GM21737 (cell line): Measurements from ENCODE around the gene EIF4ENIF1.
"Not testable (repeated sequence)": the region's sequence is repeated elsewhere in the genome, so short reads cannot be mapped to it uniquely, and the experiment has no call there.

Experiments
- ATAC-seq: cut with Tn5 transposase; IDR thresholded peaks from one replicate; pipeline ENCODE4 v1.9.1; 2021; ENCODE audit warnings: mild to moderate bottlenecking, moderate library complexity; ENCODE audit not compliant: unreplicated experiment

Gene EIF4ENIF1, protein sequence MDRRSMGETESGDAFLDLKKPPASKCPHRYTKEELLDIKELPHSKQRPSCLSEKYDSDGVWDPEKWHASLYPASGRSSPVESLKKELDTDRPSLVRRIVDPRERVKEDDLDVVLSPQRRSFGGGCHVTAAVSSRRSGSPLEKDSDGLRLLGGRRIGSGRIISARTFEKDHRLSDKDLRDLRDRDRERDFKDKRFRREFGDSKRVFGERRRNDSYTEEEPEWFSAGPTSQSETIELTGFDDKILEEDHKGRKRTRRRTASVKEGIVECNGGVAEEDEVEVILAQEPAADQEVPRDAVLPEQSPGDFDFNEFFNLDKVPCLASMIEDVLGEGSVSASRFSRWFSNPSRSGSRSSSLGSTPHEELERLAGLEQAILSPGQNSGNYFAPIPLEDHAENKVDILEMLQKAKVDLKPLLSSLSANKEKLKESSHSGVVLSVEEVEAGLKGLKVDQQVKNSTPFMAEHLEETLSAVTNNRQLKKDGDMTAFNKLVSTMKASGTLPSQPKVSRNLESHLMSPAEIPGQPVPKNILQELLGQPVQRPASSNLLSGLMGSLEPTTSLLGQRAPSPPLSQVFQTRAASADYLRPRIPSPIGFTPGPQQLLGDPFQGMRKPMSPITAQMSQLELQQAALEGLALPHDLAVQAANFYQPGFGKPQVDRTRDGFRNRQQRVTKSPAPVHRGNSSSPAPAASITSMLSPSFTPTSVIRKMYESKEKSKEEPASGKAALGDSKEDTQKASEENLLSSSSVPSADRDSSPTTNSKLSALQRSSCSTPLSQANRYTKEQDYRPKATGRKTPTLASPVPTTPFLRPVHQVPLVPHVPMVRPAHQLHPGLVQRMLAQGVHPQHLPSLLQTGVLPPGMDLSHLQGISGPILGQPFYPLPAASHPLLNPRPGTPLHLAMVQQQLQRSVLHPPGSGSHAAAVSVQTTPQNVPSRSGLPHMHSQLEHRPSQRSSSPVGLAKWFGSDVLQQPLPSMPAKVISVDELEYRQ

GRCh38 chr22:31489632-31490495 lies at the start of gene EIF4ENIF1:
Gene EIF4ENIF1 (minus strand): TSS chr22:31489842. CDS start chr22:31488718, 1,124 bp downstream.
- peak; percentile 35 for ATAC-seq

GRCh38 chr22:31538815-31539214 lies 49.2 kb upstream of the EIF4ENIF1 start:
- no peak for ATAC-seq

DNA sequence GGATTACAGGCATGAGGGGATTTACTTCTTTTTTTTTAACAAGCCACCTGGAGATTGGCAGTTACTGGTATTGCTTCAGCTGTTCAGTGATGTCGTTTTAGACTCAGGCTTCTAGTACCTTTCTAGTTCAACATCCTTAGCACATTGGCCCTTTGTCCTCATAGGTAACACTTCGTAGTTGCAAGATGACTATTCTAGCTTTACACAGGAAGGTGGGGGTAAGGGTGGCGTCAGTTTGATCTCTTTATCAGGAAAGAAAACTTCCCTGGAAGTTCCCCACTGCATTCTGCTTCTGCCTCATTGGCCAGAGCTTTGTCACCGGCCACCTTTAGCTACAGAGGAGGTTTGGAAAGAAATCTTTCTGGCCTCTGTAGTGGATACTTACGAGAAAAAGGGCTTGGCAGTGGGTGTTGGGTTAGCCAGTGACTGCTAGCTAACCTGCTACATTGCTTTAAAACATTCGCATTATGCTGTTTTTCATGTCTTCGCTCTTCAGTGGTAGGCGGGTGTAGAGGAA lies 47.4 kb upstream of the EIF4ENIF1 start:
- peak; percentile 70 for ATAC-seq

DNA sequence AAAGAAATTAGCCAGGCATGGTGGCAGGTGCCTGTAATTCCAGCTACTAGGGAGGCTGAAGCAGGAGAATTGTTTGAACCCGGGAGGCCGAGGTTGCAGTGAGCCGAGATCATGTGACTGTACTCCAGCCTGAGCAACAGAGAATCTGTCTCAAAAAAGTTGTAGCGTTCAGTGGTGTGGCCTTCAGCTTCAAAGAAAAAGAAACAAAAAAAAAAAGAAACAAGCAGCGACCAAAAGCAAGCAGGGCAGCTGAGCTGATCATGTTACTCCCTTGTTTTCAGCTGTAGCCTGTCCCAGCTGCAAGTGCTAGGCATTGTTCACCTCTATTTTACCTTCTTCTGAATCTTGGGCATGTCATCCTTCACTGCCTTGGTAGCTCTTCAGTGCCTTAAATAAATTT lies 43.7 kb upstream of the EIF4ENIF1 start:
- ATAC-seq, result no peak

DNA sequence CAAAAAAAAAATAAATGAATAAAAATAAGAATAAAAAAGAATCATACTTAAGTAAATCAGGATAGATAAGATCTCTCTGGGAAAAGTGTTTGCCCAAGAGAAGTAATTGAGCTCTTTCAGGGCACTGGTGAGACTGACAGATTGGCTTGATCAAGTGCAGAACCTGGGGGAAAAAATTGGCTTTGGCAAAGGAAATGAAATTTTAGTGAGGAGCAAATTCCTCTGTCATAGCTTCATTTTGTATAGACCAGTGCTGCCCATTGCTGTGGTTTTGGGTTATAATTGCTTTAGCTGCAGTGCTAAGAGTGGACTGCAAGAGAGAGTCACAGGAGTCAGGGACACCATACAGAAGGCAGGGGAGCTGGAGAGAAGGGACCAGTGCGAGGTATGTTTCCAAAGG lies 42.4 kb upstream of the EIF4ENIF1 start:
- ATAC-seq, result no peak

DNA sequence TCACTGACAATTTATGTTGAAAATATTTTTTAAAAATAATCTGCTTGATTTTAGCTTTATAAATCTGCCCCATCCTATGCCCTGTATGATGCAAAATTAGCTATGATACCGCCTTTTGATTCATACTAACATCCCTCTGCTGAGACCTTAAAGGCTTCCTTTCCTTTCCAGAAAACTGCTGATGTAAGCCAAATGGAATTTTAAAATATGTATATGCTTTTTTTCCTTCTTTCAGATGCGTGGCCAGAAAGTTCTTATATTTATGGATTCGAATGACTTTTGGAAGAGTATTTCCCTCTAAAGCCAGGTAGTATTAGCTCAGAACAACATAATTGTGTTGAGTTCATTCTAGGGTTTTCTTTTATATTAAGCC lies 41.2 kb upstream of the EIF4ENIF1 start:
- ATAC-seq, result no peak

DNA sequence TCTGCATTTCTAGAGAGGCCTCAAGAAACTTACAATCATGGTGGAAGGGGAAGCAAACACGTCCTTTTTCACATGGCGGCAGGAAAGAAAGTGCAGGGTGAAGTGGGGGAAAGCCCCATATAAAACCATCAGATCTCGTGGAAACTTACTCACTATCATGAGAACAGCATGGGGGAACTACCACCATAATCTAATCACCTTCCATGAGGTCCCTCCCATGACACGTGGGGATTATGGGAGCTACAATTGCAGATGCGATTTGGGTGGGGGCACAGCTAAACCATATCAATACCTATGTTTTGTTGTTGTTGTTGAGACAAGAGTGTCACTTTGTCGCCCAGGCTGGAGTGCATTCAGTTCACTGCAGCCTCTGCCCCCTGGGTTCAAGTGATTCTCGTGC lies 36.6 kb upstream of the EIF4ENIF1 start:
- no peak for ATAC-seq

- not testable (repeated sequence) for ATAC-seq
Measured at GRCh38 chr22:31524132-31524531, 34.5 kb upstream of the EIF4ENIF1 start.

GRCh38 chr22:31520051-31520450 lies 30.4 kb upstream of the EIF4ENIF1 start:
- no peak for ATAC-seq

- no peak for ATAC-seq
Measured at GRCh38 chr22:31509061-31509762, 19.6 kb upstream of the EIF4ENIF1 start.

- no peak for ATAC-seq
Measured at GRCh38 chr22:31508536-31508935, 18.9 kb upstream of the EIF4ENIF1 start.

DNA sequence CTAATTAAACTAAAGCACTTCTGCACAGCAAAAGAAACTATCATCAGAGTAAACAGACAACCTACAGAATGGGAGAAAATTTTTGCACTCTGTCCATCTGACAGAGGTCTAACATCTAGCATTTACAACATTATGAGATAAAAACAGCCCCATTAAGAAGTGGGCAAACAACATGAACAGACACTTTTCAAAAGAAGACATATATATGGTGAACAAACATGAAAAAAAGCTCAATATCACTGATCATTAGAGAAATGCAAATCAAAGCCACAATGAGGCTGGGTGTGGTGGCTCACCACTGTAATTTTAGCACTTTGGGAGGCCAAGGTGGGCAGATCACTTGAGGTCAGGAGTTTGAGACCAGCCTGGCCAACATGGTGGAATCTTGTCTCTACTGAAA lies 17.9 kb upstream of the EIF4ENIF1 start:
- ATAC-seq, result not testable (repeated sequence)

- ATAC-seq, result no peak
Measured at GRCh38 chr22:31504282-31504681, 14.6 kb upstream of the EIF4ENIF1 start.

- no peak for ATAC-seq
Measured at GRCh38 chr22:31503211-31503964, 13.7 kb upstream of the EIF4ENIF1 start.

GRCh38 chr22:31501738-31502137 lies 12.1 kb upstream of the EIF4ENIF1 start:
- no peak for ATAC-seq

DNA sequence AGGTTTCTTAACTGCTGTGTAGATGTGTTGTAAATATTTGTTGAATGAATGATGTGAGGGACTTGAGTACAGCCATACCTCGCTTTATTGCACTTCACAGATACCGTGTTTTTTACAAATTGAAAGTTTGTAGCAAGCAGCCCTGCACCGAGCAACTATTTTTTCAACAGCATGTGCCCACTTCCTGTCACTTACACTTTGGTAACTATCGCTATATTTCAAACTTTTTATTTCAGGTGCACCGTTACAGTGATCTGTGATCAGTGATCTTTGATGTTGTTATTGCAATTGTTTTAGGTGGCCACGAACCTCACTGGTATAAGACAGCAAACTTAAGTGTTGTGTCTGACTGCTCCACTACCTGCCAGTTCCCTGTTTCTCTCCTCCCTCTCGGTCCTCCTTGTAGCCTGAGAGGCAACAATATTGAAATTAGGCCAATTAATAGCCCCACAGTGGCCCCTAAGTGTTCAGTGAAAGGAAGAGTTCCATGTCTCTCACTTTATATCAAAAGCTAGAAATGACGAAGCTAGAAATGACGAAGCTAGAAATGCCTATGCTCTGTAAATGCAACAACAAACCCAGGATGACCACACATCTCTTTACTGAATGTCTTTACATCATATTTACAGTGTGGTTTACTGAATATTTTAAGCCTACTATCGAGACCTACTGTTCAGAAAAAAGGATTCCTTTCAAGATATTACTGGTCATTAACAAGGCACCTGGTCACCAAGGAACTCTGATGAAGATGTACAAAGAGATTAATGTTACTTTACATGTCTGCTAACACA lies 7.7 kb upstream of the EIF4ENIF1 start:
- ATAC-seq, result no peak

- ATAC-seq, result peak; percentile 22
Measured at GRCh38 chr22:31496735-31497146, 7.1 kb upstream of the EIF4ENIF1 start.

- peak; percentile 74 for ATAC-seq
Measured at GRCh38 chr22:31496007-31496734, 6.5 kb upstream of the EIF4ENIF1 start, which contains the start of gene SFI1. Gene SFI1 (plus strand): TSS chr22:31496536. CDS start chr22:31508285, 11,749 bp downstream.
